ENCODE measurements around the gene KIR2DL3. TPM values are rescaled to one million over a fixed set of nuclear protein-coding genes. Genes with fewer than 3 reads are reported as not detected.

Gene KIR2DL3
- total and polyA plus RNA-seq, 2 of the 13 experiments (the other 11 are each of a cell fraction or from before 2014, with no cell fraction given) = not detected

DNA sequence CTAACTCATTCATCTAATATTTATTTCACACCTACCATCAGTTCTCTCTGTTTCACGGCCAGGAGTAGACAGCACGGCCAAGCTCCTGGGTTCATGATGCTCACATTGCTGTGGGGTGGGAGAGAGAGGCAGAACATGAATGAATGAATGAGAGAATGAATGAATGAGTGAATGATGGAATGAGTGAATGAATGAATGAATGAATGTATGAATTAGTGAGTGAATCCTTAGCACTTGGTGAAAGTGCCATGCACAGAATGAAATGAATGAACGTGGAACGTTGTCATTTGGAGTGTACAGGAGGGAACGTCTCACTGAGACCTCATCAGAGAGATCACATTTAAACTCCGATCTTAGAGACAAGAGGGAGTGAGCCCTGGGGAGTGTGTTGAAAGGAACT lies 53.2 kb downstream of the KIR2DL3 start (continued):
- no peak for TF ChIP-seq TBX2 (CRISPR knock-in tag; IDR thresholded peaks at IDR 0.05; ENCODE audit: borderline replicate concordance)
- TF ChIP-seq, protein P1, sequence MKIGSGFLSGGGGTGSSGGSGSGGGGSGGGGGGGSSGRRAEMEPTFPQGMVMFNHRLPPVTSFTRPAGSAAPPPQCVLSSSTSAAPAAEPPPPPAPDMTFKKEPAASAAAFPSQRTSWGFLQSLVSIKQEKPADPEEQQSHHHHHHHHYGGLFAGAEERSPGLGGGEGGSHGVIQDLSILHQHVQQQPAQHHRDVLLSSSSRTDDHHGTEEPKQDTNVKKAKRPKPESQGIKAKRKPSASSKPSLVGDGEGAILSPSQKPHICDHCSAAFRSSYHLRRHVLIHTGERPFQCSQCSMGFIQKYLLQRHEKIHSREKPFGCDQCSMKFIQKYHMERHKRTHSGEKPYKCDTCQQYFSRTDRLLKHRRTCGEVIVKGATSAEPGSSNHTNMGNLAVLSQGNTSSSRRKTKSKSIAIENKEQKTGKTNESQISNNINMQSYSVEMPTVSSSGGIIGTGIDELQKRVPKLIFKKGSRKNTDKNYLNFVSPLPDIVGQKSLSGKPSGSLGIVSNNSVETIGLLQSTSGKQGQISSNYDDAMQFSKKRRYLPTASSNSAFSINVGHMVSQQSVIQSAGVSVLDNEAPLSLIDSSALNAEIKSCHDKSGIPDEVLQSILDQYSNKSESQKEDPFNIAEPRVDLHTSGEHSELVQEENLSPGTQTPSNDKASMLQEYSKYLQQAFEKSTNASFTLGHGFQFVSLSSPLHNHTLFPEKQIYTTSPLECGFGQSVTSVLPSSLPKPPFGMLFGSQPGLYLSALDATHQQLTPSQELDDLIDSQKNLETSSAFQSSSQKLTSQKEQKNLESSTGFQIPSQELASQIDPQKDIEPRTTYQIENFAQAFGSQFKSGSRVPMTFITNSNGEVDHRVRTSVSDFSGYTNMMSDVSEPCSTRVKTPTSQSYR (CRISPR knock-in tag; IDR thresholded peaks at IDR 0.05; ENCODE audit: borderline replicate concordance) = no peak
- TF ChIP-seq, protein P2, sequence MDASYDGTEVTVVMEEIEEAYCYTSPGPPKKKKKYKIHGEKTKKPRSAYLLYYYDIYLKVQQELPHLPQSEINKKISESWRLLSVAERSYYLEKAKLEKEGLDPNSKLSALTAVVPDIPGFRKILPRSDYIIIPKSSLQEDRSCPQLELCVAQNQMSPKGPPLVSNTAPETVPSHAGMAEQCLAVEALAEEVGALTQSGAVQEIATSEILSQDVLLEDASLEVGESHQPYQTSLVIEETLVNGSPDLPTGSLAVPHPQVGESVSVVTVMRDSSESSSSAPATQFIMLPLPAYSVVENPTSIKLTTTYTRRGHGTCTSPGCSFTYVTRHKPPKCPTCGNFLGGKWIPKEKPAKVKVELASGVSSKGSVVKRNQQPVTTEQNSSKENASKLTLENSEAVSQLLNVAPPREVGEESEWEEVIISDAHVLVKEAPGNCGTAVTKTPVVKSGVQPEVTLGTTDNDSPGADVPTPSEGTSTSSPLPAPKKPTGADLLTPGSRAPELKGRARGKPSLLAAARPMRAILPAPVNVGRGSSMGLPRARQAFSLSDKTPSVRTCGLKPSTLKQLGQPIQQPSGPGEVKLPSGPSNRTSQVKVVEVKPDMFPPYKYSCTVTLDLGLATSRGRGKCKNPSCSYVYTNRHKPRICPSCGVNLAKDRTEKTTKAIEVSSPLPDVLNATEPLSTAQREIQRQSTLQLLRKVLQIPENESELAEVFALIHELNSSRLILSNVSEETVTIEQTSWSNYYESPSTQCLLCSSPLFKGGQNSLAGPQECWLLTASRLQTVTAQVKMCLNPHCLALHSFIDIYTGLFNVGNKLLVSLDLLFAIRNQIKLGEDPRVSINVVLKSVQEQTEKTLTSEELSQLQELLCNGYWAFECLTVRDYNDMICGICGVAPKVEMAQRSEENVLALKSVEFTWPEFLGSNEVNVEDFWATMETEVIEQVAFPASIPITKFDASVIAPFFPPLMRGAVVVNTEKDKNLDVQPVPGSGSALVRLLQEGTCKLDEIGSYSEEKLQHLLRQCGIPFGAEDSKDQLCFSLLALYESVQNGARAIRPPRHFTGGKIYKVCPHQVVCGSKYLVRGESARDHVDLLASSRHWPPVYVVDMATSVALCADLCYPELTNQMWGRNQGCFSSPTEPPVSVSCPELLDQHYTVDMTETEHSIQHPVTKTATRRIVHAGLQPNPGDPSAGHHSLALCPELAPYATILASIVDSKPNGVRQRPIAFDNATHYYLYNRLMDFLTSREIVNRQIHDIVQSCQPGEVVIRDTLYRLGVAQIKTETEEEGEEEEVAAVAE (CRISPR knock-in tag; IDR thresholded peaks at IDR 0.05; ENCODE audit: borderline replicate concordance) = no peak

DNA sequence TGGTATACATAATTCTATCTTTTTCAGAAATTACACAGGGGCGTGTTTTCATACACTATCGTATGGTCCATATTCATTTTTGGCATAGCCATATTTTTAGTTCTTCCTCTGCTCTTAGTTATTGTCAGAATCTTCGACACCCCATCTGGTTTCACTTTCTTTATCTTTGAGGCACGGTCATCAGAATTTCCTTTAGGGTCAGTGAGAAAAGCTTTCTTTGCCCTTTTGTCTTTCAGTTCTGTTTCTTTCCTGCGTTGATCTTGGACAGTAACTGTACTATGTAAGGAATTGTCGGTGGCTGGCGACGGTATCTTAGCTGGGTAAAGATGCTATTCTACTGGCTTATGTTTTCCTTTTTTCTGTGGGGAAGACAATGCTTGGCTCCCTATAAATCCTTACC lies 54.5 kb downstream of the KIR2DL3 start:
- no peak overlapping the region for H3K4me2 ChIP-seq (ENCODE audit: low read depth, low read length)
- in situ Hi-C loops (cut with HindIII; ENCODE audit: extremely low pct_ligation_motif_present, low pct_unique_long_range_greater_than_20kb) = no loop called here
- TF ChIP-seq ZNF367 (CRISPR knock-in tag; IDR thresholded peaks at IDR 0.05; ENCODE audit: borderline replicate concordance) (no peak), HNRNPH1 (optimal IDR thresholded peaks at IDR 0.05; ENCODE audit: low read depth, low read length) (no peak), ZNF570 (CRISPR knock-in tag; IDR thresholded peaks at IDR 0.05; ENCODE audit: borderline replicate concordance) (no peak), CAMTA2 (CRISPR knock-in tag; IDR thresholded peaks at IDR 0.05; ENCODE audit: borderline replicate concordance) (no peak), NR2F2 (IDR thresholded peaks at IDR 0.05; ENCODE audit: borderline replicate concordance, low read depth) (no peak)
- TF ChIP-seq, protein P3, sequence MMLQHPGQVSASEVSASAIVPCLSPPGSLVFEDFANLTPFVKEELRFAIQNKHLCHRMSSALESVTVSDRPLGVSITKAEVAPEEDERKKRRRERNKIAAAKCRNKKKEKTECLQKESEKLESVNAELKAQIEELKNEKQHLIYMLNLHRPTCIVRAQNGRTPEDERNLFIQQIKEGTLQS (CRISPR knock-in tag; IDR thresholded peaks at IDR 0.05) = no peak
- TF ChIP-seq, protein P4, sequence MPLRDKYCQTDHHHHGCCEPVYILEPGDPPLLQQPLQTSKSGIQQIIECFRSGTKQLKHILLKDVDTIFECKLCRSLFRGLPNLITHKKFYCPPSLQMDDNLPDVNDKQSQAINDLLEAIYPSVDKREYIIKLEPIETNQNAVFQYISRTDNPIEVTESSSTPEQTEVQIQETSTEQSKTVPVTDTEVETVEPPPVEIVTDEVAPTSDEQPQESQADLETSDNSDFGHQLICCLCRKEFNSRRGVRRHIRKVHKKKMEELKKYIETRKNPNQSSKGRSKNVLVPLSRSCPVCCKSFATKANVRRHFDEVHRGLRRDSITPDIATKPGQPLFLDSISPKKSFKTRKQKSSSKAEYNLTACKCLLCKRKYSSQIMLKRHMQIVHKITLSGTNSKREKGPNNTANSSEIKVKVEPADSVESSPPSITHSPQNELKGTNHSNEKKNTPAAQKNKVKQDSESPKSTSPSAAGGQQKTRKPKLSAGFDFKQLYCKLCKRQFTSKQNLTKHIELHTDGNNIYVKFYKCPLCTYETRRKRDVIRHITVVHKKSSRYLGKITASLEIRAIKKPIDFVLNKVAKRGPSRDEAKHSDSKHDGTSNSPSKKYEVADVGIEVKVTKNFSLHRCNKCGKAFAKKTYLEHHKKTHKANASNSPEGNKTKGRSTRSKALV (CRISPR knock-in tag; IDR thresholded peaks at IDR 0.05) = no peak

More for the DNA sequence above, 54.5 kb downstream of the KIR2DL3 start:
- Histone ChIP-seq H2AFZ (ENCODE audit: low read length) (no peak overlapping the region), H3K27me3 (ENCODE audit: control insufficient read depth in 1 of 2, insufficient read depth in 2 of 2, low read length in 2 of 2) (peaks cover 0 to 8% of the 10 kb centered on the region in 2 experiments; a peak in 3 of 5 replicates), H4K20me1 (ENCODE audit: insufficient read depth, low read length) (no peaks in the 10 kb centered on the region), H3K27ac (ENCODE audit: extremely low read length, insufficient read depth, low read length) (no peak overlapping the region), H3K79me2 (ENCODE audit: insufficient read depth, low read length) (no peaks in the 10 kb centered on the region), H3K9me3 (ENCODE audit: low read length) (no peaks in the 10 kb centered on the region), H3K9ac (ENCODE audit: insufficient read depth, low read depth, low read length) (no peak overlapping the region), H3K36me3 (replicated peaks in 1 of 2; ENCODE audit: control insufficient read depth in 1 of 2, insufficient read depth in 2 of 2, low read length in 2 of 2) (no peaks in the 10 kb centered on the region), H3K4me1 (ENCODE audit: insufficient read depth, low read length) (no peaks in the 10 kb centered on the region), H3K4me3 (replicated peaks in 1 of 3; ENCODE audit: insufficient read depth in 1 of 3, low read depth in 2 of 3, low read length in 3 of 3) (no peak overlapping the region)
- CTCF ChIA-PET (ENCODE audit: low intra/inter-chr PET ratio, low total read pairs) = no interaction called here
- WGBS (ENCODE audit: low lambda C conversion rate) = 39% methylated on average over 8 of the region's 8 CpGs
- ATAC-seq (no peak), DNase-seq (ENCODE audit: low spot score) (no peak), FAIRE-seq (no peak)
- intact Hi-C loops (cut with micrococcal nuclease; ENCODE audit: unreplicated experiment) = no loop called here
- BruUV-seq (replicated peaks) = no TSS peak
- POLR2A ChIA-PET = no interaction called here

All from HepG2 (cell line).